Neural progenitor cell (in vitro differentiated cells): ENCODE measurements around the gene ZHX3. TPM values are rescaled to one million over a fixed set of nuclear protein-coding genes. Genes with fewer than 3 reads are reported as not detected.

ENCODE experiments used
- DNase-seq: peaks from one replicate; pipeline ENCODE4 v3.0.0-alpha.2; 2016; ENCODE audit warnings: low spot score
- H2AFZ ChIP-seq: fragments of 200-600 bp; sonication (generic); replicated peaks from 2 replicates; pipeline ENCODE4 v1.6.1; 2016; ENCODE audit warnings: antibody characterized with exemption
- H3F3A ChIP-seq: fragments of 200-600 bp; sonication (generic); 2 replicates; pipeline ENCODE4 v1.6.1; 2016; ENCODE audit warnings: antibody characterized with exemption, low read depth
- H3K27ac ChIP-seq: fragments of 200-600 bp; sonication (generic); 2 replicates; pipeline ENCODE4 v1.5.1; 2016; ENCODE audit warnings: mild to moderate bottlenecking
- H3K27me3 ChIP-seq: fragments of 200-600 bp; sonication (generic); 2 replicates; pipeline ENCODE4 v1.6.1; 2016; ENCODE audit warnings: mild to moderate bottlenecking, moderate library complexity
- H3K36me3 ChIP-seq: fragments of 200-600 bp; sonication (generic); 2 replicates; pipeline ENCODE4 v1.5.1; 2016
- H3K4me1 ChIP-seq: fragments of 200-600 bp; sonication (generic); 2 replicates; pipeline ENCODE4 v1.6.1; 2016; ENCODE audit warnings: mixed run types
- H3K4me2 ChIP-seq: fragments of 200-600 bp; sonication (generic); 2 replicates; pipeline ENCODE4 v1.6.1; 2016
- H3K4me3 ChIP-seq: fragments of 200-600 bp; sonication (generic); 2 replicates; pipeline ENCODE4 v1.5.1; 2016
- H3K79me2 ChIP-seq: fragments of 200-600 bp; sonication (generic); 2 replicates; pipeline ENCODE4 v1.6.1; 2016; ENCODE audit warnings: low read depth
- H3K9ac ChIP-seq: fragments of 200-600 bp; sonication (generic); 2 replicates; pipeline ENCODE4 v1.6.1; 2016
- H3K9me3 ChIP-seq: fragments of 200-600 bp; sonication (generic); 2 replicates; pipeline ENCODE4 v1.5.1; 2016; ENCODE audit warnings: low read depth
- H4K20me1 ChIP-seq: fragments of 200-600 bp; sonication (generic); 2 replicates; pipeline ENCODE4 v1.6.1; 2016; ENCODE audit warnings: low read depth
- H3K27ac Mint-ChIP-seq: 3 replicates; pipeline ENCODE4 v1.8.0; 2021; ENCODE audit warnings: mixed read lengths
- H3K27me3 Mint-ChIP-seq: 2 replicates; pipeline ENCODE4 v1.8.0; 2022; ENCODE audit warnings: low read depth, mild to moderate bottlenecking, inconsistent platforms, moderate library complexity, mixed read lengths; ENCODE audit not compliant: insufficient read depth
- H3K36me3 Mint-ChIP-seq: 3 replicates; pipeline ENCODE4 v1.8.0; 2021; ENCODE audit warnings: mixed read lengths
- H3K4me1 Mint-ChIP-seq: 3 replicates; pipeline ENCODE4 v1.8.0; 2021; ENCODE audit warnings: mixed read lengths
- H3K4me3 Mint-ChIP-seq: 3 replicates; pipeline ENCODE4 v1.8.0; 2021; ENCODE audit warnings: mild to moderate bottlenecking, moderate library complexity, mixed read lengths
- H3K9me3 Mint-ChIP-seq: 3 replicates; pipeline ENCODE4 v1.8.0; 2020; ENCODE audit warnings: mixed read lengths
- EZH2 ChIP-seq: fragments of 200-600 bp; sonication (generic); IDR thresholded peaks from 2 replicates; pipeline ENCODE4 v1.6.1; 2017; ENCODE audit warnings: antibody characterized with exemption, mild to moderate bottlenecking, moderate library complexity
- EZH2phosphoT487 ChIP-seq: fragments of 200-600 bp; sonication (generic); IDR thresholded peaks from 2 replicates; pipeline ENCODE4 v1.6.1; 2017; ENCODE audit warnings: antibody characterized with exemption
- total RNA-seq: library from RNA; depleted of rRNA; stranded (reverse); fragments of >200 nt; gene quantifications from 2 replicates; pipeline ENCODE4 v1.2.3, GENCODE V29; 2015; ENCODE audit warnings: low replicate concordance
- TF ChIP-seq, protein P1 (sequence below): fragments of 200-600 bp; sonication (generic); IDR thresholded peaks from 2 replicates; pipeline ENCODE4 v1.5.1; 2017; ENCODE audit warnings: antibody characterized with exemption, mild to moderate bottlenecking

The ZHX3 gene
- total RNA-seq, 1 donor from 2014 or later, result 6.8 TPM

DNA sequence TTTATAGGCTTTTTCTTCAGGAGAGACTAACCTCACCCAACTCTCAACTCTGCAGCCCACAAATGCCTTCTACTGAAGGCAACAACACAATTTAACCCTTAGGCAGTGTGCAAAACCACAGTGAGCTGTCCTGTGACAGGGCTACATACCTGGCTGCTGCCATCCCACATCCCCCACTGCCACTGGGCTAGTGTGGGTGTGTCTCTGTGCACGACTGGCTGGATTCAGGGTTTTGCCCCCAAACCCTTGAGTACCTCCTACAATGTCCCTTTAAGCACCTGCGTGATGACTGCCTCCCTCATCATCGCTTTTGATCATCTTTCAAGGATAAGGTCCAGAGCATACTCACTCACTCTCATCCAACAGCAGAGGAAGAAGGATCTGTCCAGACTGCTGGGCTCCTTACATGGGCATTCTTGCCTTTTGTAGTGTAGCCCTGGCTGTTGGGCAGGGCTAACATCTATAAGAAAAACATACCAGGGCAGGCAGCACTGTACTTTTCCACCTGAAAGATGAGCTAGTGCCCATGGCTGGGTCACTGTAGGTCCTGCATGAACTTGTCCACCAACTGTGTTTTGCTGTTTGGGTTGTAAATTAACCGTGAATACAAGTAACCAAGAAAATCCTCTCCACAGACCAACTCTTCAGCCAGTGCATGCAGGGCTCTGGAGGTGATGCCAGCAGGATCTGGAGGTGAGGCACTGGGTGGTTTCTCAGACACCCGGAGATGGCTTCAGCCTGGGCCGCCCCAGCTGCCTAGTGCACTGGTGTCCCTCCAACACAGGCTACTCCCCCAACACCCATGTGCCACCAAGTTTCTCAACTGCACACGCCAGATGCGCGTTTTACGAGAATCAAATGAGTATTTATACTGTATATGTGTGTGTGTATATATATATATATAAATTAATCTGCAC, 135.0 kb downstream of the ZHX3 start:
- H3K9ac ChIP-seq, result no peak overlapping the region
- no peaks in the 10 kb centered on the region for H3K79me2 ChIP-seq
- no peak for TF ChIP-seq EZH2phosphoT487
- TF ChIP-seq, protein P1, sequence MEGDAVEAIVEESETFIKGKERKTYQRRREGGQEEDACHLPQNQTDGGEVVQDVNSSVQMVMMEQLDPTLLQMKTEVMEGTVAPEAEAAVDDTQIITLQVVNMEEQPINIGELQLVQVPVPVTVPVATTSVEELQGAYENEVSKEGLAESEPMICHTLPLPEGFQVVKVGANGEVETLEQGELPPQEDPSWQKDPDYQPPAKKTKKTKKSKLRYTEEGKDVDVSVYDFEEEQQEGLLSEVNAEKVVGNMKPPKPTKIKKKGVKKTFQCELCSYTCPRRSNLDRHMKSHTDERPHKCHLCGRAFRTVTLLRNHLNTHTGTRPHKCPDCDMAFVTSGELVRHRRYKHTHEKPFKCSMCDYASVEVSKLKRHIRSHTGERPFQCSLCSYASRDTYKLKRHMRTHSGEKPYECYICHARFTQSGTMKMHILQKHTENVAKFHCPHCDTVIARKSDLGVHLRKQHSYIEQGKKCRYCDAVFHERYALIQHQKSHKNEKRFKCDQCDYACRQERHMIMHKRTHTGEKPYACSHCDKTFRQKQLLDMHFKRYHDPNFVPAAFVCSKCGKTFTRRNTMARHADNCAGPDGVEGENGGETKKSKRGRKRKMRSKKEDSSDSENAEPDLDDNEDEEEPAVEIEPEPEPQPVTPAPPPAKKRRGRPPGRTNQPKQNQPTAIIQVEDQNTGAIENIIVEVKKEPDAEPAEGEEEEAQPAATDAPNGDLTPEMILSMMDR, result no peak
- TF ChIP-seq EZH2, result no peak
- peaks cover 4% of the 10 kb centered on the region for H3K9me3 Mint-ChIP-seq
- H3K4me3 Mint-ChIP-seq, result no peak overlapping the region
- H3K4me1 ChIP-seq, result peaks cover 15% of the 10 kb centered on the region
- H3K36me3 ChIP-seq, result no peaks in the 10 kb centered on the region
- no peaks in the 10 kb centered on the region for H3K9me3 ChIP-seq
- H3K4me2 ChIP-seq, result no peak overlapping the region
- no peak overlapping the region for H3K27ac ChIP-seq
- H3K4me1 Mint-ChIP-seq, result peaks cover 19% of the 10 kb centered on the region
- no peak overlapping the region for H3K4me3 ChIP-seq
- peaks cover 21% of the 10 kb centered on the region for H3F3A ChIP-seq
- H2AFZ ChIP-seq, result no peak overlapping the region
- no peak overlapping the region for H3K27ac Mint-ChIP-seq
- H4K20me1 ChIP-seq, result no peaks in the 10 kb centered on the region
- H3K27me3 Mint-ChIP-seq, result peaks cover 2% of the 10 kb centered on the region
- peaks cover 18% of the 10 kb centered on the region for H3K36me3 Mint-ChIP-seq
- no peaks in the 10 kb centered on the region for H3K27me3 ChIP-seq
- DNase-seq, result no peak

DNA sequence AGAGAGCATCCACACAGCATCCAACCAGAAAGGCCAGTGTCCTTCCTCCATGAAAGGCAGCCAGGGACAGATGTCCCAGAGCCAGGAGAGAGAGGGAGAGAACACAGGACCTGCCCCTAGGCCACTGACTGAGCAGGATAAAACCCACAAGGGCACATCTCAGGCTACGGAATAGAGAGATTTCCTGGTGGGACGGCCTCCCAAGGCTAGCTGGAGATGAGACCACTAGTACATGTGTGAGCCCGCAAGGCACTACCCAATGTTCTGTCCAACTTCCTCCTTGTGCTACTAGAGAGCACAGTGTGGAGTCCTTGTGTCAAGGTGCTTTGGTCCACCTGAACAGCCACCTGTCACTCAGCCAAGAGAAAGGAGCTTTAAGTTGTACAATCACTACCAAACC, 136.0 kb downstream of the ZHX3 start:
- peaks cover 2% of the 10 kb centered on the region for H3K27me3 Mint-ChIP-seq
- H3K36me3 Mint-ChIP-seq, result peaks cover 20% of the 10 kb centered on the region
- peaks cover 15% of the 10 kb centered on the region for H3K4me1 ChIP-seq

DNA sequence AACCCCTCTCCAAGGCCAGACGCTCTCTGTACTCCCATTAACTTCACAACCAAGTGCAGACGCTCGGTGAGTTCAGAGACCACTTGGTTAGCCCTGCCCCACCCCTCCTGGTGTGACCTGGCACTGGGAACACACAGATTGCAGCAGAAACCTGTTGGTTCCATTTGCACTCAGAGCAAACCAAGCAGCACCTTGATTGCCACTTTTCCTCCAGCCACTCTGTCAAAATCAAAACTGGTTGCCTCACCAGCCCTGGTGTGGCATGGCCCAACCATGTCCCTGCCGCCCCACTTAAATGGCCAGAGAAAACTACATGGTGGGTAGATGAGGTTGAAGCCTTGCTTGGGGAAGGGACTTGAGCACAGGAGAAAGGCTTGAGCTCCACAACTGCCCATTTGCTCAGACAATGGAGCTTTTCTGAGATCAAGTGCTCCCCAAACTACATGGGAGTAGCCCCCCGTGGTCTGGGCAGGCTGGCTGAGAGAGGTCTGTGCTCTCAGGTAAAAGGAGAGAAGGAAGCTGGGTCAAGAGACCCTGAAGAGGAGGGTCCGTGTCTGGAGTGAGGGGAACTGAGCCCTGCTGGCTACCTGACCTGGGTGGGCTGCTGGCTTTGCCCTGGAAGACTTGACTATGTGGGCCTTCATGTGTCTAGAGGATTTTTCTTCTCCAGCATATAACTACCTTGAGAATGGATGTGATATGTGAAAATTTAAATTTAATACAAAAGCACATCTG, 136.8 kb downstream of the ZHX3 start:
- no peak overlapping the region for H3K27ac Mint-ChIP-seq
- Histone ChIP-seq H3K27me3 (no peaks in the 10 kb centered on the region), H2AFZ (no peak overlapping the region), H3K36me3 (no peaks in the 10 kb centered on the region), H3K9ac (no peak overlapping the region), H3K4me1 (peaks cover 15% of the 10 kb centered on the region), H4K20me1 (no peaks in the 10 kb centered on the region), H3K27ac (no peak overlapping the region), H3K79me2 (no peaks in the 10 kb centered on the region), H3K4me3 (no peak overlapping the region), H3F3A (peaks cover 21% of the 10 kb centered on the region), H3K9me3 (no peaks in the 10 kb centered on the region), H3K4me2 (no peak overlapping the region)
- TF ChIP-seq, protein P1, result no peak
- TF ChIP-seq EZH2 (no peak), EZH2phosphoT487 (no peak)
- H3K9me3 Mint-ChIP-seq, result peaks cover 2% of the 10 kb centered on the region
- H3K27me3 Mint-ChIP-seq, result peaks cover 2% of the 10 kb centered on the region
- H3K36me3 Mint-ChIP-seq, result peaks cover 27% of the 10 kb centered on the region
- H3K4me3 Mint-ChIP-seq, result no peak overlapping the region
- no peak for DNase-seq
- H3K4me1 Mint-ChIP-seq, result peaks cover 19% of the 10 kb centered on the region

More for the DNA sequence above, 136.0 kb downstream of the ZHX3 start:
- Histone ChIP-seq H3K27me3 (no peaks in the 10 kb centered on the region), H3K9me3 (no peaks in the 10 kb centered on the region), H3K4me2 (no peak overlapping the region), H3K36me3 (no peaks in the 10 kb centered on the region), H3K79me2 (no peaks in the 10 kb centered on the region), H3K27ac (no peak overlapping the region), H3K9ac (no peak overlapping the region), H4K20me1 (no peaks in the 10 kb centered on the region), H3F3A (peaks cover 21% of the 10 kb centered on the region), H2AFZ (no peak overlapping the region), H3K4me3 (no peak overlapping the region)
- Mint-ChIP-seq H3K9me3 (peaks cover 2% of the 10 kb centered on the region), H3K27ac (no peak overlapping the region), H3K4me1 (peaks cover 19% of the 10 kb centered on the region), H3K4me3 (no peak overlapping the region)
- no peak for TF ChIP-seq EZH2phosphoT487
- TF ChIP-seq, protein P1, result no peak
- no peak for TF ChIP-seq EZH2
- no peak for DNase-seq
